Measurements from ENCODE around the gene RAB5IF.
"Not testable (repeated sequence)": the region's sequence is repeated elsewhere in the genome, so short reads cannot be mapped to it uniquely, and the experiment has no call there.

The RAB5IF gene, protein sequence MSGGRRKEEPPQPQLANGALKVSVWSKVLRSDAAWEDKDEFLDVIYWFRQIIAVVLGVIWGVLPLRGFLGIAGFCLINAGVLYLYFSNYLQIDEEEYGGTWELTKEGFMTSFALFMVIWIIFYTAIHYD

DNA sequence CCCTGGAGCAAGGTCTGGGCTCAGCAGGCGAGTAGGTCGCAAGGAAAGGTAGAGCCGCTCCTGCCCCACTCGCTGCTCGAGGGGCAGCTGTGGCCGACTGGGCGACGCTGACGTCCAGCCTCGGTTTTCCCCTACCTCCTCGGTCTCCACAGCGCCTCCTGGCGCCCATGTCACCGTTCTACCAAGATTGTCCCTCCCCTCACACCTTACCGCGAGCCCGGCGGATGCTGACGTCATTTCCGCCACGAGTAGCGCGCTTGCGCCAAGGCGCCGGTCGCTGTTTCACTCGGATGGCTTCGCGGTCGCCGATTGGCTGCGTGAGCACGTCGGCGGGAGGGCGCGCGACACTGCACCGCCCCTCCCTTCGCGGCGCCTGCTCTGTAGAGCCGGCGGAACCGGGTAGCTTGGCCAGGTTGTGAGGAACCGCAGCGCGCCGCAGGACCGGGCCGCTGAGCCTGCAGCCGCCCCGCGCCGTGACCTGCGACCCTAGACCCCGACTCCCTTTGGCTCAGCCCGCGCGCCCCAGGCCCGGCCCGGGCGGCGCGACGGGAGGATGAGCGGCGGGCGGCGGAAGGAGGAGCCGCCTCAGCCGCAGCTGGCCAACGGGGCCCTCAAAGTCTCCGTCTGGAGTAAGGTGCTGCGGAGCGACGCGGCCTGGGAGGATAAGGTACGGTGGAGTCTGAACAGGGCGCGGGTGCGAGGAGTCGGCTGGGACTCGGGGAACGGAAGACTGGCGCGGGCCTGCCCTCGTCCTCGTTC is at the start of gene RAB5IF:
TSS of gene RAB5IF (plus strand) at position 381 of the 759 bp plus-strand sequence. CDS start at position 554, 173 bp downstream.
- peak; percentile 84 to 99 (median 96) for DNase-seq

DNA sequence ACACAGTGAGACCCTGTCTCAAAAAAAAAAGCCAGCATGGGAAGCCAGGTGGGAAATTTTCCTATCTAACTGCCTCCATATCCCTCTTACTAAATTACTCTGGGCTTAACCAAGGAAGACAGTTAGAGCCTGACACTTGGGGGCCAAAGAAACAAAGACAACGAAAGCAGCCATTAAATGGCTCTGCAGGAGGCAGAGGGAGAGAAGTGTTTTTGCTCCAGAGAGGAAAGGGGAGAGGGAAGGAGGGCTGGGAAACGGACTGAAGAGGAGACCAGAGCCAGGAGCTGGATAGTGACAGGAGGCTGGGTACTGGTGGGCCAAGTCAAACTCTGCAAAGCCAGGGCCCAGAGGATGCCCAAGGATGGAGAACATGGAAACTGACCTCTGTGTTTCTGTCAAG is 42.9 kb upstream of the RAB5IF start:
- no peak for DNase-seq

DNA sequence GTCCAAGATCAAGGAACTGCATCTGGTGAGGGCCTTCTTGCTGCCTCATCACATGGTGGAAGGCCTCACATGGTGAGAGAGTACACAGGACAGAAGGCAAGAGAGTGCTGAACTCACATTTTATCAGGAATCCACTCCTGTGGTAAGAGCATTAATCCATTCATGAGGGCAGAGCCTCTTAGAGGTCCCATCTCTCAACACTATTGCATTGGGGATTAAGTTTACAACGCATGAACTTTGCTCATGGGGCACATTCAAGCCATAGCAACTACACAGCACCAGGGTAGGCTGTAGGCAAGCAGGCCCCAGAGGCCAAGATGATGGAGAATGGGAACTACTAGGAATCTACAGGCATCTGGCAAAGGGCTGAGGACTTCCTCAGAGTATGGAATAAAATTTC is 42.2 kb upstream of the RAB5IF start:
- no peak for DNase-seq

DNA sequence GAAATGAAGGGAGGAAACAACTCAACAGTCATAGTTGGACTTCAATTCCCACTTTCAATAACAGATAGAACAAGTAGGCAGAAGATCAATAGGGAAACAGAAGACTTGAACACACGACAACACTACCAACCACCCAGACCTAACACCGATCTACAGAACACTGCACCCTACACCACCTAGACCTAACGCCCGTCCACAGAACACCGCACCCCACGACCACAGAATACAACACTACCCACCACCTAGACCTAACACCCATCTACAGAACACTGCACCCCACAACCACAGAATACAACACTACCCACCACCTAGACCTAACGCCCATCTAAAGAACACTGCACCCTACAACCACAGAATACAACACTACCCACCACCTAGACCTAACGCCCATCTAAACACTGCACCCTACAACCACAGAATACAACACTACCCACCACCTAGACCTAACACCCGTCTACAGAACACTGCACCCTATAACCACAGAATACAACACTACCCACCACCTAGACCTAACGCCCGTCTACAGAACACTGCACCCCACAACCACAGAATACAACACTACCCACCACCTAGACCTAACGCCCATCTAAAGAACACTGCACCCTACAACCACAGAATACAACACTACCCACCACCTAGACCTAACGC is 41.4 kb upstream of the RAB5IF start:
- not testable (repeated sequence) for DNase-seq

DNA sequence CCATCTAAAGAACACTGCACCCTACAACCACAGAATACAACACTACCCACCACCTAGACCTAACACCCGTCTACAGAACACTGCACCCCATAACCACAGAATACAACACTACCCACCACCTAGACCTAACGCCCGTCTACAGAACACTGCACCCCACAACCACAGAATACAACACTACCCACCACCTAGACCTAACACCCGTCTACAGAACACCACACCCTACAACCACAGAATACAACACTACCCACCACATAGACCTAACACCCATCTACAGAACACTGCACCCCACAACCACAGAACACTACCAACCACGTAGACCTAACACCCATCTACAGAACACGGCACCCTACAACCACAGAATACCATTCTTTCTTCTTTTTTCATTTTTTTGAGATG is 40.9 kb upstream of the RAB5IF start:
- DNase-seq: not testable (repeated sequence)

DNA sequence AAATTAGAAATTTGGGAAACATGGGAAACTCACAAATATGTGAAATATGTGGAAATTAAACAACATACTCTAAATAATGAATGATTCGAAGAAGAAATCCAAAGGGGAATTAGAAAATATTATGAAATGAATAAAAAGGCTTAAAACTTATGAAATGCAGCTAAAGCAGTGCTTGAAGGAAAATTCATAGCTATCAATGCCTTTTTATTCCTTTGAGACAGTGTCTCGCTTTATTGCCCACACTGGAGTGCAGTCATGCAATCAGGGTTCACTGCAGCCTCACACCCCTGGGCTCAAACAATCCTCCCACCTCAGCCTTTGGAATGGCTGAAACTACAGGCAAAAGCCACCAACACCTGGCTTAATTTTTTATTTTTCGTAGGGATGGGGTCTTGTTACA is 40.1 kb upstream of the RAB5IF start:
- no peak for DNase-seq

DNA sequence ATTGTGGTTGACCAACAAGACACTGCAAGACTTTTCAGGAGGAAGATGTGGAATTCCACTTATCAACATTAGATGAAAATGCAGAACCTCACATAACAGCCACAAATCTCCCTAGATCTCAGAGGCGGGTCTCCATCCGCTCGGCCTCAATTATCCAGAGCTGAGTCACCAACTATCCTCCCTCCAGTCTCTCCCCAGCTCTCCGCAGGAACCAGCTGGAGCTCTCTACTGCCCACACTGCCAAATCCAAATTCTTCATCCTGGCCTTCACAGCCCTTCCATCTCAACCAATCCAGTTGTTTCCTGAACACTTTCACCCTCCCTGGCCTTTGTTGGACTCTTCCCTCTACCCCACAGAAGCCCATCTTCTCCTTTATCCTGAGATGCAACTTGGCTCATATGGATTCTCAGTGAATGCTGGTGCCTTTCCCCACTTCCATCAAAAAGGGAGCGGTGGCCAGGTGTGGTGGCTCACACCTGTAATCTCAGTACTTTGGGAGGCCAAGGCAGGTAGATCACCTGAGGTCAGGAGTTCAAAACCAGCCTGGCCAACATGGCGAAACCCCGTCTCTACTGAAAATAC is 35.6 kb upstream of the RAB5IF start:
- DNase-seq: no peak

DNA sequence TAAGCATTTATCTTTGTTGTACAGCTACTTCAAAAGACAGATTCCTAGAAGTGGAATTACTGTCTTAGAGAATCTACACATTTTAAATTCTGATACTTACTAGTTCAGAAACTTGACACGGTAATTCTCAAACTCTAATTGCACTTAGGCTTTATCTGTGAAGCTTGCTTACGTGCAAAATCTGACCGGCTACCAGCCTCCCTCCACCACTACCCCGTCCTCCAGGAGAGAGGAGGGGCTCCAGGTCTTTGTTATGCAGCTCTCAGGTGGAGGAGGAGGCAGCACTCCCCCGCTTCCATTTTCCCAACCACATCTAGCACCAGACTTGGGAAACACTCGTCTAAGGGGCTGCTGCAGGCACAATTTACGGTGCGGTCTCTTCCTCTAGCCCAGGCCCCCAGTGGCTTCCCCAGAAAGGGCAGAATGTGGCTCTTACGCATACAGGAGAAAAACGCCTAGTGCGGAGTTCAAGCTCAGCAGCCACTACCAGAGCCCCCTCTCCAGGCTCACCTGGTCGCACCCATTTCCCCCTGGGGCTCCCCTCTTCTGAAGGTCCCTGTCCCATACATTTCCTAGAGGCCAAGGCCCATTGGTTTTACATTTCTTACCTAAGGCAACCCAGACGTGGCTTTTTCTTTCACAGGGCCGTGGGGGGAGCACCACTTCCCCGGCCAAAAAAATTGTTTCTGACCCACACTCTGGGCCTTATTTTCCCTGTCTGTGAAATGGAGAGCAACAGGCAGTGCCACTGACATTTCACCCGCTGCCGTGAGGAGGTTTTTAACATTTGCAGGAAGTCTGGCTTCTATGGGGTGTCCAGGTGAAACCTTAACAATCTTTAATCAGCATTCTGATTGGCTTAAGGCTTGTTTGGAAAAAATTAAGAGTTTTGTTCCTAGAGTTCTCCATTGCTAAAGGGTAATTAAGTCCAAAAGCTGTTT is 33.7 kb upstream of the RAB5IF start:
- DNase-seq: no peak

DNA sequence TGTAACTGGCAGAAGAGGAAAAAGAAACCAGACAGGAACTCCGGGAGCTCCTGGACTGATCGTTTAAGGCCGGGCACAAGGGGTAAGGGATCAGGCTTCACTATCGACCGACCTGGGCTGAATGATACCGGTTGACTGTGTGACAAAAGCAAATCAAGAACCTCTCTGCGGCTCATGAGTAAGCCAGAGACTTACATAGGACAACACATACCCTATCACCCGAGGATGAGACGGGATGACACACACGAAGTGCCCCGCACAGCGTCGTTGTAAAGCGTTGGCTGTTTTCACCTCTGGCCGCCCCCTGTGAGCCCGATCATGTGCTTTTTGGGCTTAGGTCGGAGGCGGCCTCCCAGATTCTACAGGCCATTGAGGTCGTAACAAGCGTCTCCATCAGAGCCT is 32.9 kb upstream of the RAB5IF start:
- peak in 1 of 51 donors; percentile 22 for DNase-seq

DNA sequence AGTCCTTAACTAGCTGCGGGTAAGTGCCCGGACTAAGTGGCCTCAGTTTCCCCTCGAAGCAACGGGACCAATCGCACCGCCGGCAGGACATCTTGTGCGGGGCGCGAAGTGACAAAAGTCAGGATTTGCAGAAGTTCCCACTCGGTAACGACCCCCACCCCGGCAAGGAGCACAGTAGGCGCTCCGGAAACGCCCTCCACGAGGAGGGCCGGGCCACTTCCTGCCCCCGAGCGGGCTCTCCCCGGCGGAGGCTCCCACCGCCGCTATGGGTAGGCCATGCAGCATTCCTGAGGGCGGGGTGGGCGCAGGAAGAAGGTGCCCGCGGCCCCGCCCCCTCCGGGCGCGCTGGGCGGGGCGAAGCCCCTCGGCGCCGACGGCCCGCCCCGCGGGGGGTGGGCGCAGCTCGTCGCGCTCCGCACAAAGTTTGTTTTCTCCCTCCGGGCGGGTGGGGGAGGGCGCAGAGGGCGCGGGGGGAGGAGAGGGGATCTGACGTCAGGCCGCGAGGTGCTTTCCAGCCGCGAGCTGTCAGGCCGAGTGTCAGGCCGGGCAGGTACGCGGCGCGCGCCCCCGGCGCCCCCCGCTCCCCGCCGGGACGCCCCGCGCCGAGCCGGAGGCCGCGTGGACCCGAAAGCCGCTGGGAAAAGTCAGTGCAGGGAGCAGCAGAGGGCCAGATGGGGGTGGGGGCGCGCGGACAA is 32.3 kb upstream of the RAB5IF start, which contains the start of gene TGIF2:
TSS of gene TGIF2 (plus strand) at position 495 of the 695 bp plus-strand sequence. CDS start 5,178 bp downstream, outside the sequence.
- peak in 34 of 51 donors; percentile 7 to 75 (median 41) for DNase-seq

DNA sequence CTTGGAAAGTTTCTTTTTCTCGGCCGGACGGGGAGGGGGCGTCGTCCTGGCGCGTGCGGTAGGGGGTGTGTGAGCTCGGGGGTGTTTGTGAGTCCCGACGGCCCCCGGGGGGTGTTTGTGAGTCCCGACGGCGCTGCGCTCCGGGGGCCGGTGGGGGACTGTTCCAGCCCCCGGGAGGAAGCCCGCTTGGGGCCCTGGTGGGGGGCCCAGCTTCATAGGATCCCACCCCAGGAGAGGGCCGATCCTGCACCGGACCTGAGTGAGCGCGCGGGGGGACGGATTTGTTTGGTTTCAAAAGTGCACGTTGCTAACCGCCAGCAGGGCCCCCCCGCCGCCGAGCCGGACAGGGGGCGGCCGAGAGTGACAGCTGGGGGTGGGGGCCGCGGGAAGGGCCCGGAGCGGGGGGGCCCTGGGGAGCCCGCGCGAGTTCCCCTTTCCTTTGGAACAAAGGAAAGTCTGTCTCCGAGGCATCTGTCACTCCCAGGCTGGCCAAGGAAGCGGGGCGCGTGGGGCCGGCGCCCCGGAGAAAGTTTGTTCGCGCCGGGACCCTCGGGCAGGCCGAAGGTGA is 31.7 kb upstream of the RAB5IF start:
- peak in 28 of 51 donors; percentile 3 to 57 (median 24) for DNase-seq

DNA sequence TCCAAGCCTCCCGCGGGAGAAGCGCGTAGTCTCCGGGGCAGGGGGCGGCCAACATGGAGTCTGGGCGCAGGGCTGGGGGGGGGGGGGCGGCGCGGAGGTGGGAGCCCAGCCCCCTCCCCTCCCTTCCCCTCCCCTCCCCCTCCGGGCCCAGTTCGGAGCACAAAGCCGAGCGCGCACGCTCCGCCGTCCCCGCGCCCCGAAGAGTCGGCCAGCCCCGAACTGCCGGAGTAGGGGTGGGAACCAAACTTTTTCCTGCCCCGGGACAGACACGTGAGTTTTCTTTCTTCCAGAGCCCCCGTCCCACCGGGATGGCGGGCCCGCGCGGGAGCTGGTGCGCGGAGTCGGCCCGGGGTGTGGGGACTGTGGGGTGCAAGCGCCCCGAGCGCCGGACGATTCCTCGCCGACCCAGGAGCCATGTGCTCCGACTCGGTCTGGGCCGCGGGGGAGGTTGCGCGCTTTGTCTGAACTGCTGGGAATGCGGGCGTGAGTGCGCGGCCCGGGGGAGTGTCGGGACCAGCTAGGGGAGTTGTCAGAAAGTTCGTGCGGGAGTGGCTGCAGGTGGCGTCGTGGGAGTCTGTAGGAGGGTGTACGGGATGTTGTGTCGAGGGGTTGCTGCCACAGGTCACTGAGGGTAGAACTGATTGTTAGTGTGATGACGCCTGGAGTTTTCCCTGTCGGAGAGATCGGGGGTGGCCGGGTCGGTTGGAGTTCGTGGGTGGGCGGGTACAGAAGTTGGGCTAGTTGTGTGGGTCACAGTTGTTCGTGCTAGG is 31.0 kb upstream of the RAB5IF start:
- DNase-seq: peak in 6 of 51 donors; percentile 10 to 36 (median 28)

DNA sequence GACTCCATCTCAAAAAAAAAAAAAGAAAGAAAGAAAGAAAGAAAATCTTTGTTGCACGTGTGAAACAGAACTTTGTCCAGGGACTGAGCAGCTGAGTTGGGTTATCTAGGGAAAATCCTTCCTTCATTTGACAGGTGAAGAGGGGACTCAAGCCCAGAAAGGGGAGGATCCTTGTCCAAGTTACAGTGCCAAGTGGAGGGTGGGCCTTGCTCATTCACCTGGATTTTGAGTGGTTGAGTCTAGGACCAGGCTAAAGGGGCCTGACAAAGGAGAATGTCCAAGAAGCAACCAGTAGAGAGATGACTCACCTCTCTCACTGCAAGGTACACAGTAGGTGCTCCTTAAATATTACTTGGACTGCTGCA is 29.5 kb upstream of the RAB5IF start:
- DNase-seq: no peak

DNA sequence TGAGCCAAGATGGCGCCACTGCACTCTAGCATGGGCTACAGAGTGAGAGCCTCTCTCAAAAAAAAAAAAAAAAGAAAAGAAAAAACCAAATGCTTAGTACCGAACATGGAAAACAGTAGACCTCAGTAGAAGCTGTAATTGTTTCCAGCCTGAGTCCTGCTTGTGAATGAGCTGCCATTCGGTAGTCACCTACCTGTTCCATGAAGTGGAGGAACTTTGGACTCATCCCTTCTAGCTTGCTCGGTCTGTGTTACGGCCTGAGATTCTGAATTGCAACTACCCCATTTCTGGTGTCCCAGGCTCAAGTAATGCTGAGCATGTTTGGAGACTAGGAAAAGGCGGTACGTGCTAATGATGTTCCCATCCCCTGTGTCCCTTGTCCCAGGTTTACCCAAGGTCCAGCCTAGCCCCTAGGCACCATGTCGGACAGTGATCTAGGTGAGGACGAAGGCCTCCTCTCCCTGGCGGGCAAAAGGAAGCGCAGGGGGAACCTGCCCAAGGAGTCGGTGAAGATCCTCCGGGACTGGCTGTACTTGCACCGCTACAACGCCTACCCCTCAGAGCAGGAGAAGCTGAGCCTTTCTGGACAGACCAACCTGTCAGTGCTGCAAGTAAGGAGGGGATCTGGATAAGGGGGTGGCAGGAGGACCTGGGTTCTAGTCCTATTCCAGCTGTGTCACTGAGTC is 27.1 kb upstream of the RAB5IF start:
- DNase-seq: no peak

DNA sequence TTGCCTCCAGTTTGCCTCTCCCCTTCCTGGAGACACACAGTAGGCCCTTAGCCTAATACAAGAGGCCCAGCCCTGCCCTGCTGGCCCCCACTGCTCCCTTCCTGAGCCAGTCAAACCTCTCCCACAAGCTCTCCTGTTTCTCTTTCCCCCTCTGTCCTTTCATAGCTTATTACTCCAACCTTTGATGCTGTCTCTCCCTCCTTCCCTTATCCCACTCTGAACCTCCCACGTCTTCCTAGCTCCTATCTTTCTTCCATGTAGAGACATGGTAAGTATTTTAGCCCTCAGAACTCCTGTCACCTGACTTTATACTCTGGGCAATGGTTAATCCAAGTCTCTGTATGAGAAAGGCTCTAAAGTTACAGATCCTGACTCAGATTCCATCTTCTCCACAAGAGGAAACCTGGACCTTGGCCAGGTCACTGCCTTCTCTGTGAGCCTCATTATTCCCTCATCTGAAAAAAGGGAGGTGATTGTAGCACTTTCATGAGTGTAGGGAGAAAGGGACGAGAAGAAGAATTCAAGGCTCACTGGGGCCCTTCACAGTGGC is 25.5 kb upstream of the RAB5IF start:
- DNase-seq: no peak

DNA sequence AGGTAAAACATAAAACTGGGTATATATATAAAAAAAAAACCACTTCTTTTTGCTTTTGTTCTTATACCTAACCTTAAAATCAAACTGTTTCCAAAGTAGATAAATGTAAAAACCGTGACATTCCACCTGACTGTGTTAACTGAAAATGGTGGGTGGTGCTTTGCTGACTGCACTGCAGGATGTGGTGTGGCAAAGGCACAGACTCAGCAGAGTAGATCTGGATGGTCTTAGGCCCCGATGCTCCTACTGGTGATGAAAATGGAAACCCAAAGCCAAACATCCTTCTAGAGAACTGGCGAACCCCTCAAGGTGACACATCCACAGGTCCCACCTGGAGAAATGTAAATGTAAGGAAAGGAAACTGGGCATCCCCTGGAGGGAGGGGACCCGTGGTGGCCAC is 23.3 kb upstream of the RAB5IF start:
- DNase-seq: no peak

DNA sequence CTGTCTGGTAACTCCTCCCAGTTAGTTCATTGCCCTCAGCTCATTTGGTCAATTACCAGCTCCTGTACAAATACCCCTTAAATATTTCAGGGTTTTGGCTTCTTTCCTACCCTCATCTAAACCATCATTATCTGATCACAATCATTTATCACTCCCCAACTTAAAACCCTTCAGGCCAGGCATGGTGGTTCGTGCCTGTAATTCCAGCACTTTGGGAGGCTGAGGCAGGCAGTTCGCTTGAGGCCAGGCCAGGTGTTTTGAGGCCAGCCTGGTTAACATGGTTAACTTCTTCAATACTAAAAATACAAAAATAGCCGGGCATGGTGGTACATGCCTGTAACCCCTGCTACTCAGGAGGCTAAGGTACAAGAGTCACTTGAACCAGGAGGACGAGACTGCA is 22.8 kb upstream of the RAB5IF start:
- DNase-seq: no peak

DNA sequence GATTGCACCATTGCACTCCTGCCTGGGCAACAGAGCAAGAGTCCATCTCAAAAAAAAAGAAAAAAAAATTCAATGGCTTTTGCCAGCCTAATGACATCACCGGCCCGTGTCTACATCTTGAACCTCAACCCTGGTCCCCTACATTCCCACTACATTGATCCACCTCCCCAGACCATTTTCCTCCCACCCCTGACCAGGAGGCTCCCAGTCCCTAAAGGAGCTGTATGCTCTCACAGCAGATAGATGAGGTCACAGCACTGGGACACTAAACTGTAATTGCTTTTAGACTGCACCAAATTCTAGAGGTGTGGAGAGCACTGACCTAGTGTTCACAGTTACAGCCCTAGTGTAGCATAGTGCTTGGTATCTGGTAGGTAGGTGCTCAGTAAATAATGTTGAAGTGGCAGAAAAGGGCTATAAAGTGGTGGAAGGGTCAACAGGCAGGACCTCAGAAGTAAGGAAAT is 21.5 kb upstream of the RAB5IF start:
- no peak for DNase-seq
